ENCODE data around the gene CDCP1.

Gene CDCP1

DNA sequence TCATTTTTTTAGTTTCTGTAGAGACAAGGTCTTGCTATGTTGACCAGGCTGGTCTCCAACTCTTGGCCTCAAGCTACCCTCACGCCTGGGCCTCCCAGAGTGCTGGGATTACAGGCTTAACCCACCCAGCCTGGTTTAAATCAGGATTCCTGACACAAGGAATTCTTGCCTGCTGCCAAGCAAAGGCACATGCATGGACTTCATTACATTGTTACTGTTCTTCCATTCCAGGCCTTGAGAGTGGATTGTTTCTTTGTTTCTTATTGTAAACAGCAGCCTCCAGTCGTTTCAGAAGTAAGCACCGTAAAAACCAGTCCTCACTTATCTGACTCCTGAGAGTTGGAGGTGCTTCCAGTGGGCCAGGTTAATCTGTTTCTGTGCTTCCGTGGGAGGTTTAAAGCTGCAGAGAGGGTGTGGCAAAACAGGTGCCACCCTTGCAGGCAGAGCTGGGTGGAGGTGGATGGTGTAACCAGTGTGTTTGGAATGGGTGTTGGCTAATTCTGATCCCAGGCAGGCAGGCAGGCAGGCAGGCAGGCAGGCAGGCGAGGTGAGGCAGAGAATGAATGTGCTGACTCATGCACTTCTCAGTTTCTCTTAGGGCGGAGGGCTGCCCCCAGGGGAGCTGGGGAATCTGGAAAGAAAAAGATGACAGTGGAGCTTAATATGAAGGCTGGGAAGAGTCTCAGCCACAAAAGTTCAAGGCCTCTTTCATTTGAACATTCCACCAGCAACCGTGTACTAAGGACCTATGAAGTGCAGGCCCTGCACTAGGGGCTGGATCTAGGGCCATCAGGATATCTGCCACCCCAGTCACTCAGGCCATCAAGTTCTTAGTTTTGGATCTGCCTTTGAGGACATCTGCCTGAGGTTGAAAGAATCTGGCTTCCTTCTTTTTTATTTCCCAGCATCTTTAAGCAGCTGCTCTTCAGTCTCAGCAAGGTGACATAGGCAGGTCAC, 37.0 kb upstream of the CDCP1 start:
- H3K9ac ChIP-seq (ENCODE audit: low read length) = no peak overlapping the region
- no peaks in the 10 kb centered on the region for H3K27me3 ChIP-seq (ENCODE audit: control insufficient read depth in 1 of 2, insufficient read depth in 2 of 2, low read length in 2 of 2)
- H3K36me3 ChIP-seq (ENCODE audit: insufficient read depth, low read length) = no peaks in the 10 kb centered on the region
- peaks cover 48% of the 10 kb centered on the region for H3K4me1 ChIP-seq (ENCODE audit: insufficient read depth, low read length)
- H3K4me3 ChIP-seq (ENCODE audit: low read depth in 1 of 2, low read length in 2 of 2) = no peak overlapping the region
- H3K27ac ChIP-seq (ENCODE audit: low read depth, low read length) = no peak overlapping the region
- no peaks in the 10 kb centered on the region for H3K9me3 ChIP-seq (ENCODE audit: low read length)

DNA sequence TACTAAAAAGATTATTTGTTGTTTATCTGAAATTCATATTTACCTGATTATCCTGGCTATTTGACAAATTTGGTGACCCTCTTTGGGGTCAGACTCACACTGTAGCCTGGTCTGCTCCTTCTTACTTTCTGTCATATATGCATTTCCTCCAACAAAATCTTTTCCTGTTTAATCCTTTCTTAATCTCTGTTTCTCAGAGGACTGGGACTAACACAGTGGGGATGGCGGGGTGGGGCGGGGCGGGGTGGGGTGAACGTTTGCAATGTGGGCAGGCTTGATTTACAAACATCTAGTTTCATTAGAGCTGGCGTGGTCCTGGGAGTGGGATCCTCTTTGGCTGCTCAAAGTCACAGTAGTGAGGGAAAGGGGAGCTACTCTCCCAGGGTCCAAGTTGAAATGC, 35.3 kb upstream of the CDCP1 start:
- Histone ChIP-seq H3K36me3 (ENCODE audit: insufficient read depth, low read length) (no peaks in the 10 kb centered on the region), H3K27ac (ENCODE audit: low read depth, low read length) (no peak overlapping the region), H3K4me3 (ENCODE audit: low read depth in 1 of 2, low read length in 2 of 2) (no peak overlapping the region), H3K4me1 (ENCODE audit: insufficient read depth, low read length) (peaks cover 48% of the 10 kb centered on the region), H3K9ac (ENCODE audit: low read length) (no peak overlapping the region), H3K27me3 (ENCODE audit: control insufficient read depth in 1 of 2, insufficient read depth in 2 of 2, low read length in 2 of 2) (no peaks in the 10 kb centered on the region), H3K9me3 (ENCODE audit: low read length) (no peaks in the 10 kb centered on the region)

GRCh38 chr3:45180899-45181298, 34.7 kb upstream of the CDCP1 start:
- H3K4me1 ChIP-seq (ENCODE audit: insufficient read depth, low read length) = peaks cover 48% of the 10 kb centered on the region
- H3K9ac ChIP-seq (ENCODE audit: low read length) = no peak overlapping the region
- H3K27ac ChIP-seq (ENCODE audit: low read depth, low read length) = no peak overlapping the region
- H3K4me3 ChIP-seq (ENCODE audit: low read depth in 1 of 2, low read length in 2 of 2) = no peak overlapping the region
- no peaks in the 10 kb centered on the region for H3K27me3 ChIP-seq (ENCODE audit: control insufficient read depth in 1 of 2, insufficient read depth in 2 of 2, low read length in 2 of 2)
- no peaks in the 10 kb centered on the region for H3K36me3 ChIP-seq (ENCODE audit: insufficient read depth, low read length)
- H3K9me3 ChIP-seq (ENCODE audit: low read length) = no peaks in the 10 kb centered on the region

DNA sequence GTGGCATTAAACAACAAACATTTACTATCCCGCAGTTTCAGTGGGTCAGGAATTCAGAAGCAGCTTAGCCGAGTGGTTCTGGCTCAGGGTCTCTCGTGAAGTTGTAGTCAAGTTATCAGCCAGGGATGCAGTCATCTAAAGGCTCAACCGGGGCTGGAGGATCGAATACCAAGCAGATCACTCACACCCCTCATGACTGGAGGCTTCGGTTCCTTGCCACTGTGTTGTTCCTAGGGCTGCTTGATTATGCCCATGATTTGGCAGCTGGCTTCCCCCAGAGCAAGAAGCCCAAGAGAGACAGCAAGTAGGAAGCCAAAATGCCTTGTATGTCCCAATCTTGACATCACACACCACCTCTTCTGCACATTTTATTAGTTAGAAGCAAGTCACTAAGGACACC, 33.9 kb upstream of the CDCP1 start:
- Histone ChIP-seq H3K9ac (ENCODE audit: low read length) (no peak overlapping the region), H3K36me3 (ENCODE audit: insufficient read depth, low read length) (no peaks in the 10 kb centered on the region), H3K4me1 (ENCODE audit: insufficient read depth, low read length) (peaks cover 48% of the 10 kb centered on the region), H3K4me3 (ENCODE audit: low read depth in 1 of 2, low read length in 2 of 2) (no peak overlapping the region), H3K27ac (ENCODE audit: low read depth, low read length) (no peak overlapping the region), H3K9me3 (ENCODE audit: low read length) (no peaks in the 10 kb centered on the region), H3K27me3 (ENCODE audit: control insufficient read depth in 1 of 2, insufficient read depth in 2 of 2, low read length in 2 of 2) (no peaks in the 10 kb centered on the region)

GRCh38 chr3:45179163-45179562, 33.0 kb upstream of the CDCP1 start:
- H3K27ac ChIP-seq (ENCODE audit: low read depth, low read length) = no peak overlapping the region
- H3K9me3 ChIP-seq (ENCODE audit: low read length) = no peaks in the 10 kb centered on the region
- no peak overlapping the region for H3K4me3 ChIP-seq (ENCODE audit: low read depth in 1 of 2, low read length in 2 of 2)
- H3K4me1 ChIP-seq (ENCODE audit: insufficient read depth, low read length) = peaks cover 49% of the 10 kb centered on the region
- H3K27me3 ChIP-seq (ENCODE audit: control insufficient read depth in 1 of 2, insufficient read depth in 2 of 2, low read length in 2 of 2) = no peaks in the 10 kb centered on the region
- no peaks in the 10 kb centered on the region for H3K36me3 ChIP-seq (ENCODE audit: insufficient read depth, low read length)
- H3K9ac ChIP-seq (ENCODE audit: low read length) = no peak overlapping the region

- H3K9ac ChIP-seq (ENCODE audit: low read length) = no peak overlapping the region
- H3K27me3 ChIP-seq (ENCODE audit: control insufficient read depth in 1 of 2, insufficient read depth in 2 of 2, low read length in 2 of 2) = no peaks in the 10 kb centered on the region
- H3K36me3 ChIP-seq (ENCODE audit: insufficient read depth, low read length) = no peaks in the 10 kb centered on the region
- no peaks in the 10 kb centered on the region for H3K9me3 ChIP-seq (ENCODE audit: low read length)
- H3K4me1 ChIP-seq (ENCODE audit: insufficient read depth, low read length) = peaks cover 48% of the 10 kb centered on the region
- no peak overlapping the region for H3K4me3 ChIP-seq (ENCODE audit: low read depth in 1 of 2, low read length in 2 of 2)
- no peak overlapping the region for H3K27ac ChIP-seq (ENCODE audit: low read depth, low read length)
Measured at GRCh38 chr3:45178183-45179023, 32.2 kb upstream of the CDCP1 start.

DNA sequence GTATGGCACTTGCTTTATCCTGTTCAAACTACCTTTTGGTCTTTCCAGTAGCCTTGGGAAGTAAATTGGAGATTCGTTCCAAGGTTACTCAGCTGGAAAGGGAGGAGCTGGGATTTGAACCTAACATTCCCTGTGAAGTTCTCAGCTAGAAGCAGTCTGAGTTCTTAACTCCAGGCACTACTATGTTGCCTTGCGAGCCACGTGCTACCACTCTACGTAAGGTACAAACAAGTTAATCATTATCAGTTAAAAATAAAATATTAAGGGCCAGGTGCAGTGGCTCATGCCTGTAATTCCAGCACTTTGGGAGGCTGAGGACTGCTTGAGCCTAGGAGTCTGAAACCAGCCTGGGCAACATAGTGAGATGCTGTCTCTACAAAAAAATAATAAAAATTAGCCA, 30.7 kb upstream of the CDCP1 start:
- no peak overlapping the region for H3K4me3 ChIP-seq (ENCODE audit: low read depth in 1 of 2, low read length in 2 of 2)
- no peak overlapping the region for H3K9ac ChIP-seq (ENCODE audit: low read length)
- no peak overlapping the region for H3K27ac ChIP-seq (ENCODE audit: low read depth, low read length)
- peaks cover 42% of the 10 kb centered on the region for H3K4me1 ChIP-seq (ENCODE audit: insufficient read depth, low read length)
- no peaks in the 10 kb centered on the region for H3K36me3 ChIP-seq (ENCODE audit: insufficient read depth, low read length)
- no peaks in the 10 kb centered on the region for H3K27me3 ChIP-seq (ENCODE audit: control insufficient read depth in 1 of 2, insufficient read depth in 2 of 2, low read length in 2 of 2)
- H3K9me3 ChIP-seq (ENCODE audit: low read length) = no peaks in the 10 kb centered on the region

- no peak overlapping the region for H3K27ac ChIP-seq (ENCODE audit: low read depth, low read length)
- no peak overlapping the region for H3K4me3 ChIP-seq (ENCODE audit: low read depth in 1 of 2, low read length in 2 of 2)
- H3K9ac ChIP-seq (ENCODE audit: low read length) = no peak overlapping the region
- H3K27me3 ChIP-seq (ENCODE audit: control insufficient read depth in 1 of 2, insufficient read depth in 2 of 2, low read length in 2 of 2) = no peaks in the 10 kb centered on the region
- H3K9me3 ChIP-seq (ENCODE audit: low read length) = no peaks in the 10 kb centered on the region
- H3K36me3 ChIP-seq (ENCODE audit: insufficient read depth, low read length) = no peaks in the 10 kb centered on the region
- H3K4me1 ChIP-seq (ENCODE audit: insufficient read depth, low read length) = peaks cover 46% of the 10 kb centered on the region
Measured at GRCh38 chr3:45174234-45174633, 28.1 kb upstream of the CDCP1 start.

DNA sequence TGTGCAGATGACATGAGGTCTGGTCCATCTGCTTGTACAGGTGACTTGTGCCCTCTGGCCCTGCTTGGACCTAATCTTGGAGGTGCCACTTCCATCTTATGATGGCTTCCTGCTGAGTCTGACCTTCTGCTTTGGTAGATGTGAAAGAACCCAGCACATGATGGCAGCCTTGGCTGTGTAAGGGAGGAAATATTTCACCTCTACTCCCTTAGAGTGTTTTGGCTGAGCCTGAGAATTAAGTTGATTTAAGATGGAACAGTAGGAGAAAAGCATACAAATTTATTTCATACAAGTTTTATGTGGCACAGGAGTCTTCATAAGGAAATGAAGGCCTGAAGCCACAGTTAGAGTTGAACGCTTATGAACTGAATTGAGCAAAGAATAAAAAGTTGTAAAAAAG, 27.6 kb upstream of the CDCP1 start:
- Histone ChIP-seq H3K36me3 (ENCODE audit: insufficient read depth, low read length) (no peaks in the 10 kb centered on the region), H3K4me1 (ENCODE audit: insufficient read depth, low read length) (peaks cover 44% of the 10 kb centered on the region), H3K9me3 (ENCODE audit: low read length) (no peaks in the 10 kb centered on the region), H3K4me3 (ENCODE audit: low read depth in 1 of 2, low read length in 2 of 2) (no peak overlapping the region), H3K9ac (ENCODE audit: low read length) (no peak overlapping the region), H3K27me3 (ENCODE audit: control insufficient read depth in 1 of 2, insufficient read depth in 2 of 2, low read length in 2 of 2) (no peaks in the 10 kb centered on the region), H3K27ac (ENCODE audit: low read depth, low read length) (no peak overlapping the region)

DNA sequence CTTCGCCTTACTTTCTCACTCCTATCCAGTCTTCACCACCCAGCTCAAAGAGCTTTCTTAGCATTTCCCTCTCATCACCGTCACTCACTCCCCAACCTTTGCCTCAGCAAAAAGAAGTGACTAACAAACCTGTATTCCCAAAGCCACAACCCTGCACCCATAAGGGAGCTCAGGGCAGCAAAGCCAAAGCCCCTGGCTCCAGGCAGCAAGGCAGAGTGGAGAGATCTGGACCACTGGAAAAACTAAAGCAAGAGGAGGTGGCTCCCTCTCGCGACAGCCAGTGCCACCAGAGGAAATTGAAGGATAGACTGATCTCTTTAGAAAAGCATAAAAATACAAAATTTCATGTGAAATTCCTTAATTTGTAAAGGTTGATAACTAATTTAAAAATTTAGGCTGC, 25.1 kb upstream of the CDCP1 start:
- Histone ChIP-seq H3K4me1 (ENCODE audit: insufficient read depth, low read length) (peaks cover 32% of the 10 kb centered on the region), H3K4me3 (ENCODE audit: low read depth in 1 of 2, low read length in 2 of 2) (no peak overlapping the region), H3K9me3 (ENCODE audit: low read length) (no peaks in the 10 kb centered on the region), H3K27me3 (ENCODE audit: control insufficient read depth in 1 of 2, insufficient read depth in 2 of 2, low read length in 2 of 2) (no peaks in the 10 kb centered on the region), H3K36me3 (ENCODE audit: insufficient read depth, low read length) (no peaks in the 10 kb centered on the region), H3K9ac (ENCODE audit: low read length) (no peak overlapping the region), H3K27ac (ENCODE audit: low read depth, low read length) (no peak overlapping the region)

- Histone ChIP-seq H3K36me3 (ENCODE audit: insufficient read depth, low read length) (no peaks in the 10 kb centered on the region), H3K4me1 (ENCODE audit: insufficient read depth, low read length) (peaks cover 32% of the 10 kb centered on the region), H3K27ac (ENCODE audit: low read depth, low read length) (no peak overlapping the region), H3K4me3 (ENCODE audit: low read depth in 1 of 2, low read length in 2 of 2) (no peak overlapping the region), H3K9ac (ENCODE audit: low read length) (no peak overlapping the region), H3K9me3 (ENCODE audit: low read length) (no peaks in the 10 kb centered on the region), H3K27me3 (ENCODE audit: control insufficient read depth in 1 of 2, insufficient read depth in 2 of 2, low read length in 2 of 2) (no peaks in the 10 kb centered on the region)
Measured at GRCh38 chr3:45170096-45170495, 23.9 kb upstream of the CDCP1 start.

Measured in muscle layer of colon (tissue), 2 donors.